ENCODE measurements around the gene ITGB5.

GRCh38 chr3:124829178-124829818, 57.9 kb downstream of the ITGB5 start:
- TF ChIP-seq, protein P1, sequence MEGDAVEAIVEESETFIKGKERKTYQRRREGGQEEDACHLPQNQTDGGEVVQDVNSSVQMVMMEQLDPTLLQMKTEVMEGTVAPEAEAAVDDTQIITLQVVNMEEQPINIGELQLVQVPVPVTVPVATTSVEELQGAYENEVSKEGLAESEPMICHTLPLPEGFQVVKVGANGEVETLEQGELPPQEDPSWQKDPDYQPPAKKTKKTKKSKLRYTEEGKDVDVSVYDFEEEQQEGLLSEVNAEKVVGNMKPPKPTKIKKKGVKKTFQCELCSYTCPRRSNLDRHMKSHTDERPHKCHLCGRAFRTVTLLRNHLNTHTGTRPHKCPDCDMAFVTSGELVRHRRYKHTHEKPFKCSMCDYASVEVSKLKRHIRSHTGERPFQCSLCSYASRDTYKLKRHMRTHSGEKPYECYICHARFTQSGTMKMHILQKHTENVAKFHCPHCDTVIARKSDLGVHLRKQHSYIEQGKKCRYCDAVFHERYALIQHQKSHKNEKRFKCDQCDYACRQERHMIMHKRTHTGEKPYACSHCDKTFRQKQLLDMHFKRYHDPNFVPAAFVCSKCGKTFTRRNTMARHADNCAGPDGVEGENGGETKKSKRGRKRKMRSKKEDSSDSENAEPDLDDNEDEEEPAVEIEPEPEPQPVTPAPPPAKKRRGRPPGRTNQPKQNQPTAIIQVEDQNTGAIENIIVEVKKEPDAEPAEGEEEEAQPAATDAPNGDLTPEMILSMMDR (IDR thresholded peaks at IDR 0.05): no peak
- TF ChIP-seq POLR2A (IDR thresholded peaks at IDR 0.05): peak in 1 of 2 donors; percentile 10
